HG03442 (cell line): ENCODE results near the gene ZBTB22.
"Not testable (repeated sequence)": the region's sequence is repeated elsewhere in the genome, so short reads cannot be mapped to it uniquely, and the experiment has no call there.

ENCODE experiments used
- ATAC-seq: cut with Tn5 transposase; IDR thresholded peaks from one replicate; pipeline ENCODE4 v1.9.1; 2021; ENCODE audit warnings: mild to moderate bottlenecking, moderate library complexity; ENCODE audit not compliant: unreplicated experiment

The ZBTB22 gene

DNA sequence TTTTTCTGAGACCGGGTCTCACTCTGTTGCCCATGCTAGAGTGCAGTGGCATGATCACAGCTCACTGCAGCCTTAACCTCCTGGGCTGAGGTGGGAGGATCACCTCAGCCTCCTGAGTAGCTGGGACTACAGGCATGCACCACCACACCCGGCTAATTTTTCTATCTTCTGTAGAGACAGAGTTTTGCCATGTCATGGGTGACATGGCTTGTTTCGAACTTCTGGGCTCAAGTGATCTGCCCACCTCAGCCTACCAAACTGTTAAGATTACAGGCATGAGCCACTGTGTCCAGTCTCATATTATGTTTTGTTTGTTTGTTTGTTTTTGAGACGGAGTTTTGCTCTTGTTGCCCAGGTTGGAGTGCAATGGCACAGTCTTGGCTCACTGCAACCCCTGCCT is 32.3 kb downstream of the ZBTB22 start:
- not testable (repeated sequence) for ATAC-seq

DNA sequence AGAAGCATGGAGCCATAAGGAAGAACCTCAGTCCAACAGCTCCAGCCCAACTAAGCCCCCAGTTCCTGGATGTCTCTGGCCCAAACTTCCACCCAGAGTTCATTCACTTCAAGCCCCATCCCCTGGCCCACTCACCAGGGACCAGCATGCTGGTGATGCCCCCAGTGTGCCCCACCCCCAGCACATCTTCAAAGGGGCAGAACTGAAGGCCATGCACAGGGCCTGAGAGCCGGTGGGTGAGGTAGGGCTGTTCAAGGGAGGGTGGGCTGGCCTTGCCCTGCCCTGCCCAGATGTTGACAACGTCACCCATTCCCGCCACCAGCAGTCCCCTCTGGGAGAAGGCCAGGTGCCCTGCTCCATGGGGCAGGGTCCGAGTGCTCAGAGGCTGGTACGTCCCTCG is 37.0 kb downstream of the ZBTB22 start:
- ATAC-seq = no peak

DNA sequence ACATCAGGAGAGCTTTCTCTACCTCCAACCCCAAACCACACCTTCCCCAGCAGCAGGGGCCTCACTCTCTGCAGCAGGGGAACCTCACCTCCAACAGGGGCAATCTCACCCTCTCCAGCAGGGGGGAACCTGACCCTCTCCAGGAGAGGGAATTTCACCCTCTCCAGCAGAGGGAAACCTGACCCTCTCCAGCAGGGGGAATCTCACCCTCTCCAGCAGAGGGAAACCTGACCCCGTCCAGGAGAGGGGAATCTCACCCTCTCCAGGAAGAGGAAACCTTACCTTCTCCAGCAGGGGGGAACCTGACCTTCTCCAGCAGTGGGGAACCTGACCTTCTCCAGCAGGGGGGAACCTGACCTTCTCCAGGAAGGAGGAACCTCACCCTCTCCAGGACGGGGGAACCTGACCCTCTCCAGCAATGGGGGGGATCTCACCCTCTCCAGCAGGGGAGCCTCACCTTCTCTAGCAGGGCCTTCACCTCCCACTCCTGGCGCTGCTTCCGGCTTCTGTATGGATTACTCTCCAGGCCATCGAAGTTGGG is 37.5 kb downstream of the ZBTB22 start:
- ATAC-seq = no peak

DNA sequence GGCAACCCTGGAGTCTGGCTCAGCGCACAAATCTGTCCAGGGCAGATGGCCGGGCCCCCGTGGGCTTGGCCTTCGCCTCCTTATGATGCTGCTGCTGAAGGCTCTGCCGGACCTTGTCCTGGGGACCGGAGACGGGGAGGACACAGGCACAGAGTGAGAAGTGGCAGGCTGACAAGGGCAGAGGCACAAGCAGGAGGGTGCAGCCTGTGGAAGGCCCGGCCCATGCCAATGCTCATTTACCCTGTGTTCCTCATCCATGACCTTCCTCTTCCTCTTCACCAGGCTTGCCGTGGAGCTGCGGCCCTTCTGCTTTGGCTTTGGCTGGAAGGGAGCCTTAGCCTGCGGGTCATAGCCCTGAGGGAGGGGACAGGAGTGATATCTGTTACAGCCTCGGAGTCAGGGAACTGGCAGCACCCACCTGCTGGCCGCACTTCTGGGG is 38.3 kb downstream of the ZBTB22 start:
- no peak for ATAC-seq

DNA sequence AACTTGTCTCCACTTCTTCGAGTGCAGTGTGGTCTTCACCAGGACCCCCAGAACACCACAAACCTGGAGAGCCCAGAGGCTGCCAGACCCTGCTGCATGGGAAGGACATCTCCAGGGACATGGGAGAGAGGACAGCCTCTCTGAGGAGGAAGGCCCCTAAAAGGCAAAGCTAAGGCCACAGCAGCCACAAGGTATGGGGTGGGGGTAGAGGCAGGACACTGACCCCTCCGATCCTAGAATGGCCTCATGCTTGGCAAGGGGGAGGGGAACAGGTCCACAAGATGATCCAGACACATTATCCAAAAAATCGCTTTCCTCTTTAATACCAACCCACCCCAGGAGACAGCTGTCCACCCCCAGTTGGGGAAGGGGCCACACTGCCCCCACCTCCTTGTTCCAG is 38.7 kb downstream of the ZBTB22 start:
- no peak for ATAC-seq

DNA sequence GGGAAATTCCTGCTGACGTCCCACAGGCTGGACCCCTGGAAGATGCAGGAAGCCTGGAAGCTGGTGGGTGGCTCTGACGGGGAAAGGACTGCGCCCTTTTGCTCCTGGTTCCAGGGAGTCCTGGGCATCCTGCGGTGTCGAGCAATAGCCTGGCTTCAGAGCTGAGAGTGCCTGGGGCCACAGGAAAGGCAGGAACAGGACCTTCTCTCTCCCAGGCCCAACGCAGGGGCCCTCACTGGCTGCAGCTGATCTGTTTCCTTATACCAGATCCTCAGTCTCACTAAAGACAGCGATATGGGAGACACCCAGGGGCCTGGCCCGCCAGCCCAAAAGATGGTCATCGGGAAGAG is 39.2 kb downstream of the ZBTB22 start:
- ATAC-seq = no peak

DNA sequence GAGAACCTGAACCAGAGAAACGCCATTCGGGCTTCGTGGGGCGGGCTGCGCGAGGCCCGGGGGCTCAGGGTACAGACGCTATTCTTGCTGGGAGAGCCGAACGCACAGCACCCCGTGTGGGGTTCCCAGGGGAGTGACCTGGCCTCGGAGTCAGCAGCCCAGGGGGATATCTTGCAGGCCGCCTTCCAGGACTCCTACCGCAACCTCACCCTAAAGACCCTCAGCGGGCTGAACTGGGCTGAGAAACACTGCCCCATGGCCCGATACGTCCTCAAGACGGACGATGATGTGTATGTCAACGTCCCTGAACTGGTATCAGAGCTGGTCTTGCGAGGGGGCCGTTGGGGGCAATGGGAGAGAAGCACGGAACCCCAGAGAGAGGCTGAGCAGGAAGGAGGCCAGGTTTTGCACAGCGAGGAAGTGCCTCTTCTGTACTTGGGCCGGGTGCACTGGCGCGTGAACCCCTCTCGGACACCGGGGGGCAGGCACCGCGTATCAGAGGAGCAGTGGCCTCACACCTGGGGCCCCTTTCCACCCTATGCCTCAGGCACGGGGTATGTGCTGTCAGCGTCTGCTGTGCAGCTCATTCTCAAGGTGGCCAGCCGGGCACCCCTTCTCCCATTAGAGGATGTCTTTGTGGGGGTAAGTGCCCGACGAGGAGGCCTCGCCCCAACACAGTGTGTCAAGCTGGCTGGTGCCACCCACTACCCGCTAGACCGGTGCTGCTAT is 39.7 kb downstream of the ZBTB22 start:
- no peak for ATAC-seq

DNA sequence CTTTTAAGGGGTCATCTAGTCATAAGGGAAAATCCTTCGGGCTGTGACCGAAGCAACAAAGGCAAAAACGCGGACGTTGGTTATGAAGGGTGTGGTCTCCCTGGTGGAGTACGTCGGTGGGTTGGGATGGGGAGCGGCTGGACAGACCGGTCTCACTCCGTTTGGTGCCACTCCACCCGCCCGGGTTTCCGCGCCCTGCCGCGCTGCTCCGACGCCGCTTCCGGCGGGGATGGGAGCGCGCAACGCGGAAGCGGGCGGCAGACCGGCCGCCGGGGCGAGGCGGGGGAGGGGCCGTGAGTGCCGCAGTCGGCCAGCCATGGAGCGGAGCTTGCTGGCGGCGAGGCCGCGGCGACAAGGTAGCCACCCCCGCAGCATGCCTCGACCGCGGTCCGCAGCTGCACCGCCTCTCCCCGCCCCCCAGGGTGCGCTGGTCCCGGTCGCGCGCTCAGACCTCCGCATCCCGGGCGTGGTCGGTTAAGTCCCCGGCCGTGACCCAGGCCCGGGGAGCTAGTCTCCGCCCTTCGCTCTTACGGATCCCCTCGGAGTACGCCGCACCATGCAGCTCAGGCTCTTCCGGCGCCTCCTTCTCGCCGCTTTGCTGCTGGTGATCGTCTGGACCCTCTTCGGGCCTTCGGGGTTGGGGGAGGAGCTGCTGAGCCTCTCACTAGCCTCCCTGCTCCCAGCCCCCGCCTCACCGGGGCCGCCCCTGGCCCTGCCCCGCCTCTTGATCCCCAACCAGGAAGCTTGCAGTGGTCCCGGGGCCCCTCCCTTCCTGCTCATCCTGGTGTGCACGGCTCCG is 40.5 kb downstream of the ZBTB22 start, which contains the start of gene B3GALT4:
Gene B3GALT4 (plus strand): TSS at position 260 of the 799 bp plus-strand sequence. CDS start 297 bp downstream, at position 557.
- peak; percentile 57 for ATAC-seq

DNA sequence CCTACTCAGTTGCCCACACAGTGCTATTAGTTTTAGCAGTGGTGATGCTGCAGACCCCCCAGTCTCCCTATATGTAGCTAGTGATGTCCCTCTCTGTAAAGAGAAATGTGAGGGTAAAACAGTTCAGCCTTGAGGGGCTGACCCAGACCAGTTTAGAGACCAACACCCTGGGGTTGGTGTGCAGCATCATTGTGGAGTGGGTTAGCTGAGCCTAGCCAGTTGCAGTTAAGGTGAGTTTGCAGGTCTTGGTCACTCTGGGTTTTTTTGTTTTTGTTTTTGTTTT is 41.0 kb downstream of the ZBTB22 start:
- ATAC-seq = no peak

DNA sequence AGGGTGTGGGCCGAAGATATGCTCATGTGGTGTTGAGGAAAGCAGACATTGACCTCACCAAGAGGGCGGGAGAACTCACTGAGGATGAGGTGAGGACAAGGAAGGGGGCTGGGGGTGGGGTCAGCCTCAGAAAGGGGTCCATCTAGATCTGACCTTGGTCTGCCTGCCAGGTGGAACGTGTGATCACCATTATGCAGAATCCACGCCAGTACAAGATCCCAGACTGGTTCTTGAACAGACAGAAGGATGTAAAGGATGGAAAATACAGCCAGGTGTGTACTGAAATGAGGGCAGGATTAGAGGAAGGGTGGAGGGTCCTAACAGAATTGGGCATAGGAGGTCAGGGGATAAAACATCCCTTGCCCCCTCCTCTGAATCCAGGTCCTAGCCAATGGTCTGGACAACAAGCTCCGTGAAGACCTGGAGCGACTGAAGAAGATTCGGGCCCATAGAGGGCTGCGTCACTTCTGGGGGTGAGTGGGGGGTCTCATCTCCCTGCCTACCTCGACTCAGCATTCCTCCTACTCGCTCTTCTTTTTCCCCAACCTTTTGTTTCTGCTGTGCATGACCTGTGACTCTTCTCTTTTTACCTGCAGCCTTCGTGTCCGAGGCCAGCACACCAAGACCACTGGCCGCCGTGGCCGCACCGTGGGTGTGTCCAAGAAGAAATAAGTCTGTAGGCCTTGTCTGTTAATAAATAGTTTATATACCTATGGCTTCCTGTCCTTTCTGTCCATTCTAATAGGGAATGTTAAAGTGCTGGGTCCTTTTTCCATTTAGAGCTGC is 41.6 kb downstream of the ZBTB22 start:
- not testable (repeated sequence) for ATAC-seq

DNA sequence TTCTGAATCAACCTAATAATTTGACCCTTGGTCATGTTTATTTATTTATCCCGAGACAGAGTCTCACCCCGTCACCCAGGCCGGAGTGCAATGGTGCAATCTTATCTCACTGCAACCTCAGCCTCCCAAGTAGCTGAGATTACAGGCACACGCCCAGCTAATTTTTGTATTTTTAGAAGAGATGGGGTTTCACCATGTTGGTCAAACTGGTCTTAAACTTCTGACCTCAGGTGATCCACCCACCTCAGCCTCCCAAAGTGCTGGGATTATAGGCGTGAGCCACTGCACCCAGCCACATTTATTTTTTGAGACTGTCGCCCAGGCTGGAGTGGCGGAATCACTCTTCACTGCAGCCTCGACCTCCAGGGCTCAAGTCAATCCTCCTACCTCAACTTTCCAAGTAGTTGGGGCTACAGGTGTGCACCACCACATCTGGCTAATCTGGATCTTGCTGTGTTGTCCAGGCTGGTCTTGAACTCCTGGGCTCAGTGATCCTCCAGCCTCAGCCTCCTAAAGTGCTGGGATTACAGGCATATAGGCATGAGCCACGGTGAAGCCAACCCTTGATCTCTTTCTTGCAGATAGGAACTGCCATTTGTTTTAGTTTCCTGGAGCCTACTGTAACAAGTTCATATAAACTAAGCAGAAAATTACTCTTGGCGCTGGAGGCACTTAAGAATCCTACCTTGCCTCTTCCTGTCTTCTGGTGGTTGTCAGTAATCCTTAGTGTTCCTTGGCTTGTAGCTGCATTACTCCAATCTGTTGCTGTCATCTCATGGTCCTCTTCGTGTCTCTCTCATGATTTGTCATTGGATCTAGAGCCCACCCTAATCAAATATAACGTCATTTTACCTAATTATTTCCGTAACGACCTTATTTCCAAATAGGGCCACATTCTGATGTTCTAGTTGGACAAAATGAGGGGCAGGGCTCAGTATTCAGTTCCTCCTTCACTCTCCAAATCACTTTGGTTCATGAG is 43.3 kb downstream of the ZBTB22 start:
- ATAC-seq = no peak

DNA sequence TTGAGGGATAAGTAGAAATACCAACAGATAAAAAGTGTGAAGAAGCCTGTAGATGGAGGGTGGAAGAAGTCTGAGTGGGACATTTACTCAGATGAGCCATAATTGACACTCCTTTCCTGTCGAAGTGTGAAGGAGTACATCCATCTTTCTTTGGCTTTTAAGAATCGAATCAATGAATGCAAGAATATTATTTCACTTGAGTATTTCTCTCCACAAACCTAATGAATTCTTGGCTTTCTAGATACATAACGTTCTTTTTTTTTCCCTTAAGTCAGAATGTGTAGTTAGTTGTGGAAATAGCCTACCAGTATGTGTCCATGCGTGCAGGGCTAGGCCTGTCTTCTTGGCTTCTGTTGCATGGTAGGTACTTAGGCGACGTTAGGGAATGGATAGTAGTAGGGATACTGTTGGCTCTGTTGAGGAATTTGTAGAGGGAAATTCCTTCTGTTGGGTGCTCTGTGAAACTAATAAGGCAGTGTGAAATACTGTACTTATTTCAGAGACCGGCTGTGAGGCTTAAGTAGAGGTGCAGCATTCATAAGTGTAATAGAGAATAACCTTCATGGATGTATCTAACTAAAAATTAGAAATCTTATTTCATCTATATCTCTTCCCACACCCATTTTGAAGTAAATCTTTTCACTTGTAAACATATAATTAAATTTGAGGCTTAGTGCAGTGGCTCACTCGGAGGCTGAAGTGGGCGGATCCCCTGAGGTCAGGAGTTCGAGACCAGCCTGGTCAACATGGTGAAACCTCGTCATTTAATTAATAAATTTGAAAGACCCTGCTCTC is 44.2 kb downstream of the ZBTB22 start:
- no peak for ATAC-seq

DNA sequence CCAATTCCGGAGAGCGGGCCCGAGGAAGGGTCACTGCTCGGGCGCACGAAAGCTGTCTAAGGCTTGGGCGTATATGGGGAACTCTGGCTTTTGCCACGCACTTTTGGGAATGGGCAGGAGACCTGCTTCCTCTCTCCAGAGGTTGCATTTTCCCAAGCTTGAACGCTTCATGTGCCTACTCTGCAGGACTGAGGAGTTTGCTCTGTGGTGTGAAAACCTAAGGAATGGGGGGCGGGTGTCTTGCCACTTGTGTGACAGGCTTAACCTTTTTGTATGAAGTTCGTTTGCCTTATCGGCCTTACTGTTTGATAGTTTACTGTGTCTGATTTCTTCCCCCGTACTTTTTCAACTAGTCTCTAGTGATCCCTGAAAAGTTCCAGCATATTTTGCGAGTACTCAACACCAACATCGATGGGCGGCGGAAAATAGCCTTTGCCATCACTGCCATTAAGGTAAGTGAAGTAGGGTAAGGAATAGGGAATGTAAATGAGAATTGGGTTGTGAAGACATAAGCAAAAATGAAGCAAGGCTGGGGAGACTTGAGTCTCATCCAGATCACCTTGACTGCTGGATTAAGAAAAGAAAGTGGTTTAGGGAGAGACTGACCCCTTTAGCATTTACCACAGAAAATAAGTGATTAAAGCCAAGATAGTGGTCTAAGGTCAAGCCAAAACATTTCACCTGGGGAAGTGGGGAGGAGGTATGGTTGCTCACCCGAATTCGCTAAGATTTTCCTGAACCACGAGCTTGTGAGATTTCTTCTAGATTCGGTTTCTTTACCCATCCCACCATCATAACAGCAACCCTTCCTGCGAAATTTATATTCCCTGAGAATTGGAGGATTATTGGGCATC is 45.0 kb downstream of the ZBTB22 start:
- ATAC-seq = no peak

DNA sequence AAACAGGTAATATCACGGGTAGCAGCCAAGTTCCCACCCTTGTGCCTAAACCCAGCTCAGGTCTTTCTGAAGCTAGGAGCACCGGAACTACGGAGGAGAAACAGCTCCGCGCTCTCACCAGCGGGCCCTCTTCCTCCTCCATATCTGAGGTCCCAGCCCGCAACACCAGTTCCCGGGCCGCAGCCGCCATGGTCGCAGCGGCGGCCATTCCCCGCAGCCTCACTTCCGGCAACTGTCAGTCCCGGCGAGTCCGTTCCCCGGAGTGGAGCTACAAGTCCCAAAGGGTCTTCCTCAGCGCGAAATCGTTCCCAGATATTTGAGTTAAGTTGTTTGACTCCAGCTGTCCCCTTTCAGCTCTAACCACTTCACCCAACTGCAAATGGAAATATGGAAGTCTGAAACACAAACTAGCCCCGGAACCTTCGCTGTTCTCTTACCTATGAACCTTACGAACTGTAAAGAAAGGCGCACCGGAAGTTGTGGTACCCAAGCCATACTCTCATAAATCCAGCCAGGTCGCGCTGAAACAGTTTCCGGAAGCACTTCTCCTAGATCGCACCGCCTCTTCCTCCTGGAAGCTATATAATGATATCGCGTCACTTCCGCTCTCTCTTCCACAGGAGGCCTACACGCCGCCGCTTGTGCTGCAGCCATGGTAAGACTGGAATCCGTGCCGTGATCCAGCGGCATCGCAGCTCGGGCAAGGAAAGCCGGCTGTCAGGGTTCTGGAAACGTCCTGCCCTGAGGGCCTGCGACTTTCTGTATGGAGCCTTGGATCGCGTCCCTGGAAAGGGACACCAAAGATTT is 45.9 kb downstream of the ZBTB22 start, which contains the start of the genes RPS18 and VPS52:
Gene RPS18 (plus strand): TSS at position 608 of the 807 bp plus-strand sequence. CDS start 45 bp downstream, at position 653.
Gene VPS52 (minus strand): TSS at position 409 of the 807 bp plus-strand sequence. CDS start 201 bp downstream, at position 208.
- peak; percentile 77 for ATAC-seq

DNA sequence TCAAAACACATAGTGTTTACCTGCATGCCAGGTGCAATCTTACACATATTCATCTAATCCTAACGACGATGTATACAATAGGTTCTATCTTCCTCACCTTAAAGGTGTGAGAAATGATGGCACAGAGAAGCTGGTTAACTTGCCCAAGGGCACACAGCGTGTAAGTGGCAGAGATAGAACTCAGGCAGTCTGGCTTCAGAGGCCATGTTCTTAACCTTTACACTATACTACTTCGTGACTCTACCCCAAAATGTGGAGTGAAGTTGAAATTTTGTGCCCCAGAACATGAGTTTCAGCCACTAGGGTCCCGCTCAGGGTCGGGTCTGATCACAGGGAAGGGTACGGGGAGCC is 46.5 kb downstream of the ZBTB22 start:
- no peak for ATAC-seq
